ENCODE results near the gene RIMBP2.

RIMBP2 gene

DNA sequence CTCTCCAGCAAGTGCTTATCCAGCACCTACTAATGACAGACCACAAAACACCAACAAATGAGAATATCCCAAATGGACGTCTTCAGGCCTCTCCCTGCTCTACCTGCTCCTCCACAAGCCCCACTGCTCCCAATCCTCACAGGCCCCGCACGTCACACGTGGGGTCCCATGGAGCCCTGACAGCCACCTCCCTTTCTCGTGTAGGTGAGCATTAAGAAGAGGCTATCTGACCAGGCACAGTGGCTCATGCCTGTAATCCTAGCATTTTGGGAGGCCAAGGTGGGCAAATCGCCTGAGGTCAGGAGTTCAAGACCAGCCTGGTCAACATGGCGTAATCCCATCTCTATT lies 5.4 kb downstream of the RIMBP2 start:
- no peak for DNase-seq (ENCODE audit: low read depth)
- no peak overlapping the region for H3K4me3 ChIP-seq (ENCODE audit: low read depth, low read length)
- TF ChIP-seq, protein P1, sequence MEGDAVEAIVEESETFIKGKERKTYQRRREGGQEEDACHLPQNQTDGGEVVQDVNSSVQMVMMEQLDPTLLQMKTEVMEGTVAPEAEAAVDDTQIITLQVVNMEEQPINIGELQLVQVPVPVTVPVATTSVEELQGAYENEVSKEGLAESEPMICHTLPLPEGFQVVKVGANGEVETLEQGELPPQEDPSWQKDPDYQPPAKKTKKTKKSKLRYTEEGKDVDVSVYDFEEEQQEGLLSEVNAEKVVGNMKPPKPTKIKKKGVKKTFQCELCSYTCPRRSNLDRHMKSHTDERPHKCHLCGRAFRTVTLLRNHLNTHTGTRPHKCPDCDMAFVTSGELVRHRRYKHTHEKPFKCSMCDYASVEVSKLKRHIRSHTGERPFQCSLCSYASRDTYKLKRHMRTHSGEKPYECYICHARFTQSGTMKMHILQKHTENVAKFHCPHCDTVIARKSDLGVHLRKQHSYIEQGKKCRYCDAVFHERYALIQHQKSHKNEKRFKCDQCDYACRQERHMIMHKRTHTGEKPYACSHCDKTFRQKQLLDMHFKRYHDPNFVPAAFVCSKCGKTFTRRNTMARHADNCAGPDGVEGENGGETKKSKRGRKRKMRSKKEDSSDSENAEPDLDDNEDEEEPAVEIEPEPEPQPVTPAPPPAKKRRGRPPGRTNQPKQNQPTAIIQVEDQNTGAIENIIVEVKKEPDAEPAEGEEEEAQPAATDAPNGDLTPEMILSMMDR (IDR thresholded peaks at IDR 0.05; ENCODE audit: insufficient read depth, low read depth, low read length, missing control alignments), result no peak

DNA sequence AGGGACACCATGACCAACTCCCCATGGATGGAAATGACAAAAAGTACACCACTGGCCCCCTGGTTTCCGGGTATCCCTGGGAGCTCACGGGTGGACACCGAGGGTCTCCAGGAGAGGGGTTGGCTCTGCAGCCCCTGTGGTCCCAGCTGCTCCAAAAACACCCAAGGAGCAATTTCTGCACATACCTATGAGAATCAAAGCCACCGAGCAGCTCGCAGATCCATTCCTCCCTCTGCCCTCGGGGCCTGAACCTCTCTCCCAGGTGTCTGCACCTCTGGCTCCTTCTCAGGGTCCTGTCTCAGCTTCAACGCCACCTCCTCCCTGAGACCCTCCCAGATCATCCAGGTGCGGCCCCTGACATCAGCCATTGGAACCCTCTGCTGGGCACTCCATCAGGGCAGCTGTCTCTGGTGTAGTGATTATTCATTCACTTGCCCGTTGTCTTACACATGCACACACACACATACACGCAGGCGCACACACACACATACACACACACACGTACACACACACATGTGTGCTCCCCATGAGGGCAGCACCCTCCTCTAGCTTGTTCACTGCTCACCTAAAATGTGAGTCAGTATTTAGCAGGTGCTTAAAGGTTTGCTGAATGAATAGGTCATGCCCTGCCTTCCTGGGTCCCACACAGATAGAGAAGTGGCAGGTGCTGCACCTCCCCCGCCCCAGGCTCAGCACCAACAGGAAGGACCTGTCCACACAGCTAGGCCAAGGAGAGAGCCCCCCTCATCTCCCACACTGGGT lies 5.9 kb downstream of the RIMBP2 start:
- TF ChIP-seq, protein P1 (IDR thresholded peaks at IDR 0.05; ENCODE audit: insufficient read depth, low read depth, low read length, missing control alignments), result no peak
- no peak overlapping the region for H3K4me3 ChIP-seq (ENCODE audit: low read depth, low read length)
- no peak for DNase-seq (ENCODE audit: low read depth)

DNA sequence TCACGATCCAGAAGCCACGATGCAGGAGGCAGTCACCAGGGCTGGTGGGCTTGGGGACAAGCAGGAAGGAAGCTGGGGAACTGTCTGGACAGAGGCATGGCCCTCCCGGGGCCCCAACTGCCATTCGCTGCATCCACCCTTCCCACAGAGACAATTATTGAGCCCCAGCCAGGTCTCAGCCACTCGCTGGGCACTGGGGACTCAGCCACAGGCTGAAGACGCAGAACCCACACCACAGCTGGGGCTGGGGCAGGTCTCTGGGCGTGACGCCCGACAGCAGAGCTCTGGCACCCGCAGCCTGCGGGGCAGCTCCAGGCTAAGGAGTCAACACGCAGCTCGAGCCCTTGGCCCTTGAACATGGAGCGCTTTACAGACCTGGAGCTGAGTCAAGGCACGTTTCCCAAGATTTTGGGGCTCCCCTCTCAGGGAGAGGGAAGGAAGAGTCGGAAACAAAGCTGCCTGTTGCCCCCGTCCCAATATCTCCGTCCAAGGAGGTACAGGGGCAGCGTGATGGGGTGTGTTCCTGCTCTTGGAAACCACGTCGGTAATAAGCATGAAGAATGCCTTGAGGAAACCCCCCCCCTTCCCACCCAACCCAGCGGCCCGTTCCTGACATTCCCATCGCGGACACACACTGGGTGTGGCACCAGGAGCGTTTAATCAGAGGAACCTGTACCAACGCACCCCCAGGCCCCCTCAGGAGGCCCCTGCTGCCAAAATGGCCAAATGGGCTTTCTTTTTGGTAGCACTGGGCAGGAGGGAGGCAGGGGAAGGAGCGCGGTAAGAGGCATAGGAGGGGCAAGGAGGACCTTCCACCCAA lies 6.7 kb downstream of the RIMBP2 start:
- TF ChIP-seq, protein P1 (IDR thresholded peaks at IDR 0.05; ENCODE audit: insufficient read depth, low read depth, low read length, missing control alignments), result no peak

DNA sequence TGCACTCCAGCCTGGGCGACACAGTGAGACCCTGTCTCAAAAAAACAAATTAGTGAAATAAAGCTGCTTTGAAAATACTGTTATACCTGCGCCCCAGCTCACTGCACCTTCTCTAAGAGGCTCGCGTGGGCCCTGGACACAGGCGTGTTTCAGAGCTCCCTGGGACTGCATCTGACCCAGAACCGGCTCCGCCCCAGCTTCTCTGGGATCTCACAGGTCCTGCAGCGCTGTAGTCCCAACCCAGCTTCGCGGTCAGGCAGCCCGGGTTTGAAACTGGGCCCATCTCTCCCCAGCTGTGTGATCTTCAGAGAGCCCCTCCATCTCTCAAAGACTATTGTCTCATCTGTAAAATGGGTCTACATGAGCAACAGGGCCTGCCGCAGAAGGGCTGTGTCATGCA lies 7.5 kb downstream of the RIMBP2 start:
- no peak overlapping the region for H3K4me3 ChIP-seq (ENCODE audit: low read depth, low read length)
- TF ChIP-seq, protein P1 (IDR thresholded peaks at IDR 0.05; ENCODE audit: insufficient read depth, low read depth, low read length, missing control alignments), result no peak
- DNase-seq (ENCODE audit: low read depth), result no peak

More for the DNA sequence above, 6.7 kb downstream of the RIMBP2 start:
- no peak for DNase-seq (ENCODE audit: low read depth)
- H3K4me3 ChIP-seq (ENCODE audit: low read depth, low read length), result no peak overlapping the region

DNA sequence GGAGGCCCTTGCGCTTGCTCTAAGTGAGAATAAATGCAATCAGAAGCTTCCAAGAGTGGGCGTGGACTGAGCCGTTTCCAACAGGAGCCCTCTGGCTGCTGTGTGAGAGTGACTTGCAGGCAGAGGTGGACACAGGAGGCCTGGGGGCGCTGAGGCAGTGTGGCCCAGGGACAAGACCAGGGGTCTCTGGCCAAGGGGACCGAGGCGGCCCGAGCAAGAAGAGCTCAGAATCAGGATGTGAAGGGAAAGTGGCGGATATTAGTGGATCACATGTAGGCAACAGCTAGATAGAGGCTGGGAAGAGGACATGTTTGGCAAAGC lies 8.6 kb downstream of the RIMBP2 start:
- no peak for DNase-seq (ENCODE audit: low read depth)
- no peak overlapping the region for H3K4me3 ChIP-seq (ENCODE audit: low read depth, low read length)
- TF ChIP-seq, protein P1 (IDR thresholded peaks at IDR 0.05; ENCODE audit: insufficient read depth, low read depth, low read length, missing control alignments), result no peak

DNA sequence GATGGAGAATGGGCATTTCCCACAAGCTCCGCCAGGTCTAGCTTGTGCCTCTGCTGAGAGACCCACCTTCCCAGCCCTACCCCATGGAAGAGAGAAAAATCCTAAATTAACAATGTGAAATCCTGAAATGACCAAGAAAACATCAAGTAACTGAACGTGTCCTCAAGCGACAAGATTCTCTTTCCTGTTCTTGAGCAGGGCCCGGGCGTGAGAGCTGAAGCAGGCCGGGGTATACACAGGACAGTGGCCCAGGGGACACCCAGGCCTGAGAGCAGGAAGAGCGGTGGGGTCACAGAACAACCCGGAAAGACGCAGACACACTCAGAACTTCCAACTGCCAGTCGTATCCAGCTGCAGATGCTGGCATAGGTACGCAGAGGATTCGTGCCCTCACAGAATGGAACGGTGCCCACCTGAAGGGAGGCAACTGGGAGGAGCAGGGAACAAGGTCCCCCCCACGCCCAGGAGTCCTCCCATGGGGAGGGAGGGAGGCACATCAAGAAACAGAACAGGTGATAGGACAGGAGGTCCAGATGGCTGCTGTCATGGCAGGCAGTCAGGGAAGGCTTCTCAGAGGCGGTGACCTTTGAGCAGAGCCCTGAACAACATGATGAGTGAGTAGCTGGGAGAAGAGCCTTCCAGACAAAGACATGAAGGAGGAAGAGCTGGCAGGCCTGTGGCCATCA lies 9.1 kb downstream of the RIMBP2 start:
- no peak for DNase-seq (ENCODE audit: low read depth)
- TF ChIP-seq, protein P1 (IDR thresholded peaks at IDR 0.05; ENCODE audit: insufficient read depth, low read depth, low read length, missing control alignments), result no peak
- no peak overlapping the region for H3K4me3 ChIP-seq (ENCODE audit: low read depth, low read length)

All from GM12865 (cell line).